Panc1 (cell line): ENCODE results near the gene GALNTL6. TPM values are rescaled to one million over a fixed set of nuclear protein-coding genes. Genes with fewer than 3 reads are reported as not detected.

Experiments
- ATAC-seq: fragments of 200-7000 bp; cut with Tn5 transposase; 2 replicates; pipeline ENCODE4 v1.9.1; 2020; ENCODE audit warnings: mild to moderate bottlenecking, moderate library complexity
- BruUV-seq: library from RNA; stranded (reverse); fragments of 400-500 nt; replicated peaks from 2 replicates; lab custom pipeline; 2021; lab: Mats Ljungman, UMichigan
- CTCF ChIA-PET: fragments of 300-600 bp; sonication (Branson Sonifier 250); formaldehyde crosslinking; loops from one replicate; lab custom pipeline; 2022; ENCODE audit warnings: antibody characterized with exemption; lab: Charles Lee
- POLR2A ChIA-PET: fragments of 300-600 bp; sonication (Branson Sonifier 250); formaldehyde crosslinking; loops from one replicate; lab custom pipeline; 2022; ENCODE audit warnings: antibody characterized with exemption; lab: Charles Lee
- DNase-seq: peaks from one replicate; pipeline ENCODE4 v3.0.0-alpha.2; 2010; ENCODE audit warnings: low read depth, low spot score
- H3K27ac ChIP-seq: 2 replicates; pipeline ENCODE4 v1.5.1; 2011; ENCODE audit warnings: mild to moderate bottlenecking, low read length, inconsistent platforms
- H3K27me3 ChIP-seq: fragments of 200-500 bp; sonication (Bioruptor generic); 2 replicates; pipeline ENCODE4 v1.6.0; 2014; ENCODE audit warnings: low read length, inconsistent platforms; ENCODE audit not compliant: control insufficient read depth, insufficient read depth
- H3K36me3 ChIP-seq: fragments of 200-500 bp; sonication (Bioruptor generic); 2 replicates; pipeline ENCODE4 v1.5.1; 2014; ENCODE audit warnings: inconsistent platforms, mild to moderate bottlenecking, low read length, moderate library complexity; ENCODE audit not compliant: control insufficient read depth, insufficient read depth
- H3K4me1 ChIP-seq: 2 replicates; pipeline ENCODE4 v1.5.1; 2011; ENCODE audit warnings: inconsistent platforms, mild to moderate bottlenecking, low read length, moderate library complexity; ENCODE audit not compliant: control insufficient read depth, insufficient read depth
- H3K4me3 ChIP-seq, 2 experiments: 2 replicates each; pipeline ENCODE4 v1.5.1; 2011 to 2012; ENCODE audit warnings: low read depth in 2 of 2, low read length in 2 of 2, mild to moderate bottlenecking in 2 of 2, inconsistent platforms in 1 of 2, moderate library complexity in 1 of 2
- H3K9me3 ChIP-seq: fragments of 200-500 bp; sonication (Bioruptor generic); 2 replicates; pipeline ENCODE4 v1.5.1; 2014; ENCODE audit warnings: low read depth, mild to moderate bottlenecking, inconsistent platforms, low read length, moderate library complexity; ENCODE audit not compliant: control insufficient read depth, insufficient read depth
- POLR2AphosphoS5 ChIP-seq: IDR thresholded peaks from 2 replicates; pipeline ENCODE4 v1.6.1; 2012; ENCODE audit warnings: mild to moderate bottlenecking, low read depth, low read length, moderate library complexity
- SIN3A ChIP-seq: IDR thresholded peaks from 2 replicates; pipeline ENCODE4 v1.6.1; 2012; ENCODE audit warnings: low read depth, mild to moderate bottlenecking, low read length, moderate library complexity, borderline replicate concordance; ENCODE audit not compliant: insufficient read depth
- TCF7L2 ChIP-seq: IDR thresholded peaks from 2 replicates; pipeline ENCODE4 v1.6.1; 2011; ENCODE audit warnings: mild to moderate bottlenecking, low read depth, low read length, inconsistent platforms
- in situ Hi-C: cut with HindIII; loops from 2 replicates; pipeline ENCODE4 v1.10.0; 2016; ENCODE audit warnings: low sequenced_read_pairs, low pct_unique_long_range_greater_than_20kb
- intact Hi-C: fragments of 100-400 bp; cut with micrococcal nuclease; formaldehyde crosslinking; loops from one replicate; pipeline ENCODE4 v1.10.0; 2022; ENCODE audit not compliant: unreplicated experiment
- total RNA-seq: library from RNA; stranded (reverse); gene quantifications from one replicate; pipeline ENCODE4 v1.2.1, GENCODE V29; 2021; ENCODE audit not compliant: unreplicated experiment
- TF ChIP-seq, protein P1 (sequence below), 2 experiments: IDR thresholded peaks; 2 replicates each; pipeline ENCODE4 v1.6.1; 2011 to 2012; ENCODE audit warnings: low read depth in 2 of 2, control low read depth in 1 of 2, low read length in 1 of 2, mild to moderate bottlenecking in 1 of 2, moderate library complexity in 1 of 2; ENCODE audit not compliant: insufficient read depth in 1 of 2
- TF ChIP-seq, protein P2 (sequence below): fragments of 450-650 bp; IDR thresholded peaks from 2 replicates; pipeline ENCODE4 v1.5.1; 2017; ENCODE audit warnings: mild to moderate bottlenecking

GALNTL6 gene
- total RNA-seq, 1 experiment from 2014 or later = not detected

DNA sequence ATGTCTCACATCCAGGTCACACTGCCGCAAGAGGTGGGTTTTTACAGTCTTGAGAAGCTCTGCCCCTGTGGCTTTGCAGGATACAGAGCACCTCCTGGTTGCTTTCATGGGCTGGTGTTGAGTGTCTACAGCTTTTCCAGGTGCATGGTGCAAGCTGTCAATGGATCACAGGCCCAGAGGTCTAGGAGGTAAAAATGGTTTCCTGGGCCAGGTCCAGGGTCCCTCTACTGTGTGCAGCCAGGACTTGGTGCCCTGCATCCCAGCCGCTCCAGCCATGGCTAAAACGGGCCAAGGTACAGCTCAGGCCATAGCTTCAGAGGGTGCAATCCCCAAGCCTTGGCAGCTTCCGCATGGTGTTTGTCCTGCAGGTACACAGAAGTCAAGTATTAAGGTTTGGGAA lies 921.4 kb downstream of the GALNTL6 start:
- no peaks in the 10 kb centered on the region for H3K9me3 ChIP-seq
- in situ Hi-C loops = no loop called here
- DNase-seq (no peak), ATAC-seq (no peak)
- BruUV-seq = no TSS peak
- no peaks in the 10 kb centered on the region for H3K27me3 ChIP-seq
- TF ChIP-seq, protein P1, sequence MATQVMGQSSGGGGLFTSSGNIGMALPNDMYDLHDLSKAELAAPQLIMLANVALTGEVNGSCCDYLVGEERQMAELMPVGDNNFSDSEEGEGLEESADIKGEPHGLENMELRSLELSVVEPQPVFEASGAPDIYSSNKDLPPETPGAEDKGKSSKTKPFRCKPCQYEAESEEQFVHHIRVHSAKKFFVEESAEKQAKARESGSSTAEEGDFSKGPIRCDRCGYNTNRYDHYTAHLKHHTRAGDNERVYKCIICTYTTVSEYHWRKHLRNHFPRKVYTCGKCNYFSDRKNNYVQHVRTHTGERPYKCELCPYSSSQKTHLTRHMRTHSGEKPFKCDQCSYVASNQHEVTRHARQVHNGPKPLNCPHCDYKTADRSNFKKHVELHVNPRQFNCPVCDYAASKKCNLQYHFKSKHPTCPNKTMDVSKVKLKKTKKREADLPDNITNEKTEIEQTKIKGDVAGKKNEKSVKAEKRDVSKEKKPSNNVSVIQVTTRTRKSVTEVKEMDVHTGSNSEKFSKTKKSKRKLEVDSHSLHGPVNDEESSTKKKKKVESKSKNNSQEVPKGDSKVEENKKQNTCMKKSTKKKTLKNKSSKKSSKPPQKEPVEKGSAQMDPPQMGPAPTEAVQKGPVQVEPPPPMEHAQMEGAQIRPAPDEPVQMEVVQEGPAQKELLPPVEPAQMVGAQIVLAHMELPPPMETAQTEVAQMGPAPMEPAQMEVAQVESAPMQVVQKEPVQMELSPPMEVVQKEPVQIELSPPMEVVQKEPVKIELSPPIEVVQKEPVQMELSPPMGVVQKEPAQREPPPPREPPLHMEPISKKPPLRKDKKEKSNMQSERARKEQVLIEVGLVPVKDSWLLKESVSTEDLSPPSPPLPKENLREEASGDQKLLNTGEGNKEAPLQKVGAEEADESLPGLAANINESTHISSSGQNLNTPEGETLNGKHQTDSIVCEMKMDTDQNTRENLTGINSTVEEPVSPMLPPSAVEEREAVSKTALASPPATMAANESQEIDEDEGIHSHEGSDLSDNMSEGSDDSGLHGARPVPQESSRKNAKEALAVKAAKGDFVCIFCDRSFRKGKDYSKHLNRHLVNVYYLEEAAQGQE (IDR thresholded peaks at IDR 0.05; ENCODE audit: insufficient read depth in 1 of 2, low read depth in 2 of 2, low read length in 1 of 2) = no peak
- TF ChIP-seq, protein P2, sequence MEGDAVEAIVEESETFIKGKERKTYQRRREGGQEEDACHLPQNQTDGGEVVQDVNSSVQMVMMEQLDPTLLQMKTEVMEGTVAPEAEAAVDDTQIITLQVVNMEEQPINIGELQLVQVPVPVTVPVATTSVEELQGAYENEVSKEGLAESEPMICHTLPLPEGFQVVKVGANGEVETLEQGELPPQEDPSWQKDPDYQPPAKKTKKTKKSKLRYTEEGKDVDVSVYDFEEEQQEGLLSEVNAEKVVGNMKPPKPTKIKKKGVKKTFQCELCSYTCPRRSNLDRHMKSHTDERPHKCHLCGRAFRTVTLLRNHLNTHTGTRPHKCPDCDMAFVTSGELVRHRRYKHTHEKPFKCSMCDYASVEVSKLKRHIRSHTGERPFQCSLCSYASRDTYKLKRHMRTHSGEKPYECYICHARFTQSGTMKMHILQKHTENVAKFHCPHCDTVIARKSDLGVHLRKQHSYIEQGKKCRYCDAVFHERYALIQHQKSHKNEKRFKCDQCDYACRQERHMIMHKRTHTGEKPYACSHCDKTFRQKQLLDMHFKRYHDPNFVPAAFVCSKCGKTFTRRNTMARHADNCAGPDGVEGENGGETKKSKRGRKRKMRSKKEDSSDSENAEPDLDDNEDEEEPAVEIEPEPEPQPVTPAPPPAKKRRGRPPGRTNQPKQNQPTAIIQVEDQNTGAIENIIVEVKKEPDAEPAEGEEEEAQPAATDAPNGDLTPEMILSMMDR = no peak
- no peak for TF ChIP-seq TCF7L2
- TF ChIP-seq SIN3A = no peak
- TF ChIP-seq POLR2AphosphoS5 = no peak
- H3K4me1 ChIP-seq = no peaks in the 10 kb centered on the region
- H3K4me3 ChIP-seq = no peak overlapping the region
- intact Hi-C loops = no loop called here
- no peaks in the 10 kb centered on the region for H3K36me3 ChIP-seq
- ChIA-PET CTCF (no interaction called here), POLR2A (no interaction called here)
- H3K27ac ChIP-seq = no peak overlapping the region

DNA sequence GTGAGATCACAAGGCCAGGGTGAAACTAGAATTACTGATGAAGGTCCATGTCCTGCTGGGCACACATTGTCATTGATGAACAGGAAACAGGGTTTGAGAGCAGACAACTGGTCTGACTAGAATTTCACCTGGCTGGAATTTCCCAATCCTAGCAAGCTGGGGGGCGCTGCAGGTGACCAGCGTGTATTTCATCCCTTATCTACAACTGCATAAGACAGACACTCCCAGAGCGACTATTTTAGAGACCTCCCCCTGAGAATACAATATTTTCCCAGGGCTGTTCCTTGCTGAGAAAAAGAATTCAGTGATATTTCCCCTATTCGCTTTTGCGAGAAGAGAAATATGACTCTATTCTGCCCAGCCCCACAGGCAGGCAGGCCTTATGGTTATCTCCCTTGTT lies 922.8 kb downstream of the GALNTL6 start:
- intact Hi-C loops = no loop called here

More for the DNA sequence above, 922.8 kb downstream of the GALNTL6 start:
- Histone ChIP-seq H3K36me3 (no peaks in the 10 kb centered on the region), H3K4me3 (no peak overlapping the region), H3K4me1 (no peaks in the 10 kb centered on the region), H3K27me3 (no peaks in the 10 kb centered on the region), H3K27ac (no peak overlapping the region), H3K9me3 (no peaks in the 10 kb centered on the region)
- CTCF ChIA-PET = no interaction called here
- ATAC-seq (no peak), DNase-seq (no peak)
- in situ Hi-C loops = no loop called here
- POLR2A ChIA-PET = no interaction called here
- BruUV-seq = no TSS peak
- TF ChIP-seq, protein P2 = no peak
- TF ChIP-seq TCF7L2 = no peak
- no peak for TF ChIP-seq POLR2AphosphoS5
- TF ChIP-seq SIN3A = no peak
- TF ChIP-seq, protein P1 (IDR thresholded peaks at IDR 0.05; ENCODE audit: insufficient read depth in 1 of 2, low read depth in 2 of 2, low read length in 1 of 2) = no peak
